ENCODE measurements around the gene OR2J1. TPM values are rescaled to one million over a fixed set of nuclear protein-coding genes. Genes with fewer than 3 reads are reported as not detected.

The OR2J1 gene
- total and polyA plus RNA-seq, 9 of the 15 experiments (the other 6 are each of a cell fraction or from before 2014, with no cell fraction given), result not detected

GRCh38 chr6:29087213-29087612, 12.1 kb upstream of the OR2J1 start, which contains the start of gene OR2B3:
Gene OR2B3, minus strand, starts transcription at chr6:29087313. Its CDS starts 65 bp downstream, at chr6:29087248.
- H3K4me1 ChIP-seq (replicated peaks in 1 of 2; ENCODE audit: control insufficient read depth in 2 of 2, insufficient read depth in 2 of 2, low read length in 2 of 2), result no peaks in the 10 kb centered on the region
- BruUV-seq (replicated peaks), result no TSS peak
- 0% methylated on average over 1 of the region's 1 CpG for WGBS (ENCODE audit: insufficient coverage, low coverage, missing lambda C conversion rate)
- FAIRE-seq (no peak), DNase-seq (ENCODE audit: extremely low read depth in 1 of 4, low spot score in 3 of 4) (no peak), ATAC-seq (no peak)
- H3K9me3 ChIP-seq (replicated peaks; ENCODE audit: control insufficient read depth, insufficient read depth, low read depth, low read length), result no peaks in the 10 kb centered on the region
- H3K79me2 ChIP-seq (ENCODE audit: control insufficient read depth, insufficient read depth, low read length), result no peaks in the 10 kb centered on the region
- no peaks in the 10 kb centered on the region for H3K36me3 ChIP-seq (ENCODE audit: control insufficient read depth, insufficient read depth, low read length)
- H3K9me1 ChIP-seq (ENCODE audit: control insufficient read depth, insufficient read depth, low read length), result no peaks in the 10 kb centered on the region
- ChIA-PET POLR2A (interaction anchor here (0.6 kb wide), 2 partner anchors 401 to 558 kb away, joined by 3 to 5 read pairs; no protein-coding TSS in a partner anchor), CTCF (ENCODE audit: low intra/inter-chr PET ratio) (no interaction called here)
- no peak within 1 kb of the TSS for H3K27ac ChIP-seq (ENCODE audit: extremely low read depth, low read depth, low read length)
- in situ Hi-C loops (cut with MboI) (no loop called here), intact Hi-C loops (cut with micrococcal nuclease) (no loop called here)
- no peak within 1 kb of the TSS for H3K4me2 ChIP-seq (ENCODE audit: insufficient read depth, low read length)
- no peak within 1 kb of the TSS for H2AFZ ChIP-seq (ENCODE audit: low read depth, low read length)
- peaks cover 7 to 9% of the 10 kb centered on the region in 2 experiments for H3K27me3 ChIP-seq (ENCODE audit: control insufficient read depth in 2 of 2, insufficient read depth in 2 of 2, low read length in 2 of 2)
- H4K20me1 ChIP-seq (replicated peaks; ENCODE audit: control insufficient read depth, insufficient read depth, low read length), result no peaks in the 10 kb centered on the region
- no peak within 1 kb of the TSS for H3K4me3 ChIP-seq
- H3K9ac ChIP-seq (ENCODE audit: insufficient read depth in 1 of 2, low read depth in 2 of 2, low read length in 2 of 2), result no peak within 1 kb of the TSS
- TF ChIP-seq SFPQ (IDR thresholded peaks at IDR 0.05; ENCODE audit: low read depth, low read length) (no peak), HOXB6 (CRISPR knock-in tag; IDR thresholded peaks at IDR 0.05; ENCODE audit: borderline replicate concordance) (no peak), ZNF146 (CRISPR knock-in tag; IDR thresholded peaks at IDR 0.05; ENCODE audit: unreplicated experiment) (no peak), EP400 (IDR thresholded peaks at IDR 0.05) (no peak), ZNF695 (CRISPR knock-in tag; IDR thresholded peaks at IDR 0.05) (no peak), RREB1 (CRISPR knock-in tag; IDR thresholded peaks at IDR 0.05) (no peak), DIDO1 (tag; IDR thresholded peaks at IDR 0.05; ENCODE audit: low read depth) (no peak), SIRT6 (IDR thresholded peaks at IDR 0.05; ENCODE audit: low read depth, low read length) (no peak), ZNF224 (CRISPR knock-in tag; IDR thresholded peaks at IDR 0.05) (no peak), IRF9 (tag; IDR thresholded peaks at IDR 0.05) (no peak), SNAPC5 (CRISPR knock-in tag; IDR thresholded peaks at IDR 0.05) (no peak), FOXO4 (CRISPR knock-in tag; IDR thresholded peaks at IDR 0.05) (no peak), TBP (optimal IDR thresholded peaks at IDR 0.05; ENCODE audit: low read depth, low read length) (no peak)

Measured in K562 (cell line).